Adrenal gland (tissue), 12 donors: ENCODE measurements around the gene RNF126. TPM values are rescaled to one million over a fixed set of nuclear protein-coding genes. Genes with fewer than 3 reads are reported as not detected.

Experiments
- DNase-seq, 7 donors: peaks; one replicate each; pipeline ENCODE4 v3.0.0-alpha.2; 2019 to 2020
- H3K27ac ChIP-seq, 5 donors: fragments of 200-600 bp; sonication (generic) in 4 of 5; 1 replicate in 3 of 5; 2 replicates in 2 of 5; pipeline versions ENCODE4 v1.5.1 to v1.8.0; 2016 to 2020; ENCODE audit warnings: mild to moderate bottlenecking in 1 of 5
- H3K27me3 ChIP-seq: fragments of 200-600 bp; 2 replicates; pipeline ENCODE4 v1.8.0; 2021
- H3K36me3 ChIP-seq, 2 donors: fragments of 200-600 bp; replicated peaks in 1 of 2; 1 replicate in 1 of 2; 2 replicates in 1 of 2; pipeline versions ENCODE4 v1.5.1 to v1.8.0; 2018 to 2022
- H3K4me1 ChIP-seq, 2 donors: fragments of 200-600 bp; replicated peaks in 1 of 2; 1 replicate in 1 of 2; 2 replicates in 1 of 2; pipeline versions ENCODE4 v1.5.1 to v1.8.0; 2018 to 2021
- H3K4me3 ChIP-seq, 4 donors: fragments of 200-600 bp; sonication (generic) in 3 of 4; one replicate each; pipeline ENCODE4 v1.5.1; 2016 to 2018
- H3K9me3 ChIP-seq, 3 donors: fragments of 200-600 bp; sonication (generic) in 1 of 3; replicated peaks in 1 of 3; 1 replicate in 2 of 3; 2 replicates in 1 of 3; pipeline versions ENCODE4 v1.5.1 to v1.8.0; 2016 to 2021
- POLR2A ChIP-seq, 2 donors: fragments of 450-650 bp; IDR thresholded peaks; one replicate each; pipeline ENCODE4 v1.6.1; 2017; ENCODE audit warnings: antibody characterized with exemption in 2 of 2, mild to moderate bottlenecking in 2 of 2, moderate library complexity in 1 of 2
- WGBS, 4 donors: extraction: QIAGEN DNeasy Blood & Tissue Kit in 2 of 4; methylation state at CpG; one replicate each; pipeline versions ENCODE4 v1.1.5 to v1.1.7; 2013 to 2017; 5-methylcytosine and 5-hydroxymethylcytosine counted together
- intact Hi-C, 2 donors: fragments of 100-400 bp; cut with DNase I; formaldehyde crosslinking; loops; one replicate each; pipeline versions ENCODE4 v1.14.1 to v1.15.0; 2022 to 2023
- polyA plus RNA-seq, 3 donors: library from polyadenylated mRNA; stranded (reverse); fragments of 200-250 nt in 2 of 3; fragments of 350-450 nt in 1 of 3; fragmentation: Illumina TruSeq in 1 of 3; extraction: RNeasy Lipid Tissue Mini Kit (QIAGEN cat#74804) in 1 of 3; gene quantifications; one replicate each; pipeline ENCODE4 v1.2.3, GENCODE V29; 2013 to 2014
- total RNA-seq, 9 donors: library from RNA; depleted of rRNA in 4 of 9; stranded (reverse); fragments of >200 nt in 4 of 9; fragments of 120-200 nt in 1 of 9; fragmentation: NEBNext Ultra II Directional in 1 of 9; extraction: Animal tissue kit (Norgen Biotek cat#: 25700) in 1 of 9; gene quantifications; one replicate each; pipeline versions ENCODE4 v1.1.0 to v1.2.4, GENCODE V29; 2013 to 2023
- TF ChIP-seq, protein P1 (sequence below), 6 experiments: fragments of 450-650 bp in 4 of 6; fragments of 200-600 bp in 2 of 6; sonication (generic) in 1 of 6; IDR thresholded peaks; 1 replicate in 5 of 6; 2 replicates in 1 of 6; pipeline versions ENCODE4 v1.5.1 to v1.8.0; 2016 to 2021; ENCODE audit warnings: antibody characterized with exemption in 6 of 6, mild to moderate bottlenecking in 2 of 6, moderate library complexity in 1 of 6
- donor health status: healthy with polysubstance abuse.
- donor health status: Bipolar disorder and iron deficiency.
- donor health status: DM: yes; HTN: yes; CAD: no.
- donor health status: DM: no; HTN: no; CAD: no.
- donor health status: DM: no; HTN: no; CAD: no.
- donor health status: DM: yes; HTN: yes; CAD: no.

The RNF126 gene
- total and polyA plus RNA-seq, 12 donors: 9.3 to 76.4 (median 43.1) TPM

DNA sequence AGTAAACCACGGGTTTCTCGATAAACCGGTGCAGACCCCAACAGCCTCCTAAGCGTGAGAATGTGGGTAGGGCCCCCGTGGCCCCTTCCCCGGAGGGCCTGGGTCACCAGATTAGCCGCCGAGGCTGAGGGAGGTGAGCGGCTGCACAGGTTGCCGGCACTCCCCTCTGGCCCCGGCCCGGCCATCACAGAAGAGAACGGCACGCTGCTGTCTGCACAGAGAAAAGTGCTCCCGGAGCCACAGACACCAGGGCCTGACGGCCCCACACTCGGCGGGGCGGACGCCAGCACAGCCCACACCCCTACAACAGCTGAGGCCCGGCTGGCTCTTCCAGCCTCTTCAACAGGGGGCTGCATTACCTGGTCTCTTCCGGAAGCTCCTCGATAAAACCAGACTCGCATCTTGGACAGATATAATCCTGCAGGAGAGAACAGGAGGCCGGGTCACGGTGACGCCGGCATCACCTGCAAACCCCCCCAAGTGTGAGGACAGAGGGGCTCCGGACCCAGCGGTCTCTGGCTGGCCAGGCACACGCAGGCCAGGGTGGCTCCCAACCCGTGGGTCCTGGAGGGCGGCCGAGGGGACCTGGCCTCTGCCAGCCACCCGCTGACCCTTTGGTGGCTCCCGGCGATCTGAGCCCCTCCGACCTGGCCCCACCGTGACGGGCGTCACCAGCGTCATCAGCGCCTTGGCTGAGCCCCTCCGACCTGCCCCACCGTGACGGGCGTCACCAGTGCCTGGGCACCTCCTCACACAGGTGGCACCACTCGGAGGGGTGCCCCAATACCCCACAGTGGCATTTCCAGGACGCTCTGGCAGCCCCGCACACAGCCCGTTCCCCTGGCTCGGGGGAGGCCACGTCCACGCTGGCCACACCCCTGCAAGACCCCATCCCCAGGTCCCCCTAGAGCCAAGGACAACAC is 10.3 kb downstream of the RNF126 start:
- Histone ChIP-seq H3K36me3 (peaks cover 0 to 56% of the 10 kb centered on the region in 2 donors), H3K27me3 (no peaks in the 10 kb centered on the region)
- 89 to 92% (median 91%) methylated on average over 21 to 54 of the region's 54 CpGs for WGBS, 4 donors

GRCh38 chr19:651991-652390 is 11.0 kb downstream of the RNF126 start:
- Histone ChIP-seq H3K27me3 (no peaks in the 10 kb centered on the region), H3K27ac (no peak overlapping the region), H3K4me1 (peaks cover 0 to 1% of the 10 kb centered on the region in 2 donors), H3K9me3 (no peaks in the 10 kb centered on the region), H3K4me3 (no peak overlapping the region), H3K36me3 (peaks cover 0 to 59% of the 10 kb centered on the region in 2 donors)
- TF ChIP-seq, protein P1, sequence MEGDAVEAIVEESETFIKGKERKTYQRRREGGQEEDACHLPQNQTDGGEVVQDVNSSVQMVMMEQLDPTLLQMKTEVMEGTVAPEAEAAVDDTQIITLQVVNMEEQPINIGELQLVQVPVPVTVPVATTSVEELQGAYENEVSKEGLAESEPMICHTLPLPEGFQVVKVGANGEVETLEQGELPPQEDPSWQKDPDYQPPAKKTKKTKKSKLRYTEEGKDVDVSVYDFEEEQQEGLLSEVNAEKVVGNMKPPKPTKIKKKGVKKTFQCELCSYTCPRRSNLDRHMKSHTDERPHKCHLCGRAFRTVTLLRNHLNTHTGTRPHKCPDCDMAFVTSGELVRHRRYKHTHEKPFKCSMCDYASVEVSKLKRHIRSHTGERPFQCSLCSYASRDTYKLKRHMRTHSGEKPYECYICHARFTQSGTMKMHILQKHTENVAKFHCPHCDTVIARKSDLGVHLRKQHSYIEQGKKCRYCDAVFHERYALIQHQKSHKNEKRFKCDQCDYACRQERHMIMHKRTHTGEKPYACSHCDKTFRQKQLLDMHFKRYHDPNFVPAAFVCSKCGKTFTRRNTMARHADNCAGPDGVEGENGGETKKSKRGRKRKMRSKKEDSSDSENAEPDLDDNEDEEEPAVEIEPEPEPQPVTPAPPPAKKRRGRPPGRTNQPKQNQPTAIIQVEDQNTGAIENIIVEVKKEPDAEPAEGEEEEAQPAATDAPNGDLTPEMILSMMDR (IDR thresholded peaks at IDR 0.05): no peak
- TF ChIP-seq POLR2A (IDR thresholded peaks at IDR 0.05): no peak
- intact Hi-C loops: no loop called here
- no peak for DNase-seq
- WGBS, 4 donors: 81 to 86% (median 84%) methylated on average over 16 to 24 of the region's 24 CpGs

More for the DNA sequence above, 10.3 kb downstream of the RNF126 start:
- Histone ChIP-seq H3K9me3 (no peaks in the 10 kb centered on the region), H3K4me3 (no peak overlapping the region), H3K27ac (no peak overlapping the region), H3K4me1 (peaks cover 0 to 7% of the 10 kb centered on the region in 2 donors)
- no peak for TF ChIP-seq POLR2A (IDR thresholded peaks at IDR 0.05)
- TF ChIP-seq, protein P1 (IDR thresholded peaks at IDR 0.05): no peak
- no peak for DNase-seq
- intact Hi-C loops: no loop called here

DNA sequence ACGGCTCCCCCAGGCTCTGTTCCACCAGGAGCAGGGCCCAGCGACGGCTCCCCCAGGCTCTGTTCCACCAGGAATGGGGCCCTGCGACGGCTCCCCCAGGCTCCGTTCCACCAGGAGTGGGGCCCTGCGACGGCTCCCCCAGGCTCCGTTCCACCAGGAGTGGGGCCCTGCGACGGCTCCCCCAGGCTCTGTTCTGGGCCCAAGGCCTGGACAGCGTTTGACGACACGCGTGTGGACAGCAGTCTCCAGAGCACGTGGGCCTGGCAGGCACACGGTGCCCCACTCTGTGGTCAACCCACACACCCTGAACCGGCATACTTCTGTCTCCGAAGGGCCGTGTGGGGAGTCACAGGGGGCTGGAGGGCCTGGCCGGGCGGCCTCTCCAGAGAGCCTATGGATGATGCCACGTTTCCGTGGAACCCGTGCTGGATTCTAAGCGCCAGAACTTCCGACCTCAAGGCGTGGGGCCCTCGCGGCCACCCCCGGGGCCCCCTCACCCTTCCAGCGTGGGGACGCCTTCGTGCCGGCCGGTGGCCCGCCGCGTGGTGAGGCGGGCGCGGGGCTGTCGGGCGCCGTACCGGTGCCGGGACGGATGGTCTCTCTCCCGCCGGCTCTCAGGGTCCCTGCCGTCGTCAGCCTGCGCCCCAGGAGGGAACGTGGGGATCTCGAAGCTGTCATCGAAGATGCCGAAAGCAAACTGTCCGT is 11.7 kb downstream of the RNF126 start:
- Histone ChIP-seq H3K9me3 (no peaks in the 10 kb centered on the region), H3K27me3 (no peaks in the 10 kb centered on the region), H3K4me3 (no peak overlapping the region), H3K4me1 (no peaks in the 10 kb centered on the region), H3K36me3 (peaks cover 0 to 66% of the 10 kb centered on the region in 2 donors), H3K27ac (no peak overlapping the region)
- TF ChIP-seq, protein P1 (IDR thresholded peaks at IDR 0.05): no peak
- no peak for TF ChIP-seq POLR2A (IDR thresholded peaks at IDR 0.05)
- intact Hi-C loops: no loop called here
- WGBS, 4 donors: 92 to 94% (median 93%) methylated on average over 25 to 58 of the region's 58 CpGs
- no peak for DNase-seq

DNA sequence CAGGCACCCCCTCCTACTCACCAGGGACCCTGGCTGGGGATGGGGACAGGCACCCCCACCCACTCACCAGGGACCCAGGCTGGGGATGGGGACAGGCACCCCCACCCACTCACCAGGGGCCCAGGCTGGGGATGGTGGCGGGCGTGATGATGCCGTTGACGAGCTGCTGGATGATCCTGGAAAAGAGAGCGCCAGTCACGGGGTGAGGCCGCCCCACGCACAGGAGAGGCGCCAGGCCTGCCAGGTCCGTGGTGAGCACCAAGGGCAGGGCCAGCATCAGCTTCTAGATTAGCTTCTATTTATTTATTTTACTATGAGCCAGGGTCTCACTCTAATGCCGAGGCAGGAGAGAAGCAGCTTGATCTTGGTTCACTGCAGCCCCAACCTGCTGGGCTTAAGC is 12.9 kb downstream of the RNF126 start:
- Histone ChIP-seq H3K4me3 (no peak overlapping the region), H3K4me1 (no peaks in the 10 kb centered on the region), H3K9me3 (no peaks in the 10 kb centered on the region), H3K27me3 (no peaks in the 10 kb centered on the region), H3K27ac (no peak overlapping the region), H3K36me3 (peaks cover 0 to 68% of the 10 kb centered on the region in 2 donors)
- DNase-seq: no peak
- WGBS, 4 donors: 89 to 93% (median 93%) methylated on average over 8 to 11 of the region's 11 CpGs
- intact Hi-C loops: no loop called here
- TF ChIP-seq, protein P1 (IDR thresholded peaks at IDR 0.05): no peak
- TF ChIP-seq POLR2A (IDR thresholded peaks at IDR 0.05): no peak
